ENCODE measurements around the gene IMMP2L. TPM values are rescaled to one million over a fixed set of nuclear protein-coding genes. Genes with fewer than 3 reads are reported as not detected.
"Not testable (repeated sequence)": the region's sequence is repeated elsewhere in the genome, so short reads cannot be mapped to it uniquely, and the experiment has no call there.

The IMMP2L gene
- total RNA-seq = 17.1 TPM
- long read RNA-seq, partial matches to known transcripts = 1 of 3 reads
- long read RNA-seq, other reads (novel, unspliced or antisense) = 2 of 3 reads

- peak; percentile 100 for ATAC-seq
- intact Hi-C loops (cut with micrococcal nuclease) = no loop called here
- peak; percentile 94 for DNase-seq
These were observed at the start of gene IMMP2L for GRCh38 chr7:111561904-111562732. TSS of gene IMMP2L (minus strand) at chr7:111562492.

GRCh38 chr7:111609483-111610254 is 47.4 kb upstream of the IMMP2L start:
- DNase-seq; intact Hi-C loops (cut with micrococcal nuclease); ATAC-seq: not testable (repeated sequence)

GRCh38 chr7:111607621-111608020 is 45.3 kb upstream of the IMMP2L start:
- intact Hi-C loops (cut with micrococcal nuclease) = no loop called here
- DNase-seq (no peak), ATAC-seq (no peak)

DNA sequence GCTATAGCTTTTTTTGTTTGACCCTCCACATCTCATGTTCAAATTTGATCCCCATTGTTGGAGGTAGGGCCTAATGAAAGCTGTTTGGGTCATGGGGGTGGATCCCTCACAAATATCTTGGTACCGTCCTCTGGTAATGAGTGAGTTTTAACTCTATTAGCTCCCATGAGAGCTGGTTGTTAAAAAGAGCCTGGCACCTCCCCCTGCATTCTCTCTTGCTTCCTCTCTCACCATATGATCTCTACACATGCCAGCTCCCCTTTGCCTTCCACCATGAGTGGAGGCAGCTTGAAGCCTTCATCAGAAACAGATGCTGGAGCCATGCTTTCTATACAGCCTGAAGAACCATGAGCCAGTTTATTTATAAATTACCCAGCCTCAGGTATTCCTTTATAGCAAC is 43.0 kb upstream of the IMMP2L start:
- intact Hi-C loops (cut with micrococcal nuclease) = no loop called here
- no peak for DNase-seq
- ATAC-seq = no peak

DNA sequence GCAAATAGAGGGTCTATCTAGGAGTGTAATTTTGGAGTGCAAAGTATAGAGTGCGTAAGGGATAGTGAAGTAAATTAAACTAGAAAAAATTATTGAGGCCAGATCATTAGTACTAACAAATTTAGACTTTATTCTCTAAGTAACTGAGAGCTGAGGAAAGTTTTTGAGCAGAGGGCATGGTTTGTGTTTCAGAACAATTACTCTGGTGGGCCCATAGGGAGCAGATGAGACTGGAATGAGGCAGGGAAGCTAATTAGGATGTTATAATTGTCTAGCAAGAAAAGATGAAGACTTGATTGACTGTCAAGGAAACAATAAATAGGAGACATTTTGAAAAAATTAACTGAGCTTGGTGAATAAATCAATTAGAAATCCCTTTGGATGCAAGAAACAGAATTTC is 37.8 kb upstream of the IMMP2L start:
- DNase-seq (no peak), ATAC-seq (no peak)
- intact Hi-C loops (cut with micrococcal nuclease) = no loop called here

GRCh38 chr7:111595780-111596179 is 33.5 kb upstream of the IMMP2L start:
- ATAC-seq = no peak
- intact Hi-C loops (cut with micrococcal nuclease) = no loop called here
- DNase-seq = no peak

DNA sequence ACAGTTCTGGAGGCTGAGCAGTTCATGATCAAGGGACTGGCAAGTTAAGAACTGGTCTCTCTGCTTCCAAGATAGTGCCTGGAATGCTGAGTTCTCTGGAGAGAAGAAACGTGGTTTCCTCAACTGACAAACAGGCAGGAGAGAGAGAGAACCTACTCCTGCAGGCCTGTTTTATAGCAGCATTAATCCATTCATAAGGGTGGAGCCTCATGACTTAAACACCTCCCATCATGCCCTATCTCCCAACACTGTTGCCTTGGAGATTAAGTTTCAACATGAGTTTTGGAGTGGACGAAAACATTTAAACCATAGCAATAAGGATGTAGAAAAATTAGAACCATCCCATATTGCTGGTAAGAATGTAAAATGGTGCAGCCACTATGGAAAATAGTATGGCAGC is 32.3 kb upstream of the IMMP2L start:
- DNase-seq = no peak
- intact Hi-C loops (cut with micrococcal nuclease) = no loop called here
- ATAC-seq = no peak

GRCh38 chr7:111593343-111593742 is 31.1 kb upstream of the IMMP2L start:
- DNase-seq (no peak), ATAC-seq (no peak)
- intact Hi-C loops (cut with micrococcal nuclease) = no loop called here

GRCh38 chr7:111588065-111588433 is 25.8 kb upstream of the IMMP2L start:
- intact Hi-C loops (cut with micrococcal nuclease) = no loop called here
- no peak for DNase-seq
- no peak for ATAC-seq

DNA sequence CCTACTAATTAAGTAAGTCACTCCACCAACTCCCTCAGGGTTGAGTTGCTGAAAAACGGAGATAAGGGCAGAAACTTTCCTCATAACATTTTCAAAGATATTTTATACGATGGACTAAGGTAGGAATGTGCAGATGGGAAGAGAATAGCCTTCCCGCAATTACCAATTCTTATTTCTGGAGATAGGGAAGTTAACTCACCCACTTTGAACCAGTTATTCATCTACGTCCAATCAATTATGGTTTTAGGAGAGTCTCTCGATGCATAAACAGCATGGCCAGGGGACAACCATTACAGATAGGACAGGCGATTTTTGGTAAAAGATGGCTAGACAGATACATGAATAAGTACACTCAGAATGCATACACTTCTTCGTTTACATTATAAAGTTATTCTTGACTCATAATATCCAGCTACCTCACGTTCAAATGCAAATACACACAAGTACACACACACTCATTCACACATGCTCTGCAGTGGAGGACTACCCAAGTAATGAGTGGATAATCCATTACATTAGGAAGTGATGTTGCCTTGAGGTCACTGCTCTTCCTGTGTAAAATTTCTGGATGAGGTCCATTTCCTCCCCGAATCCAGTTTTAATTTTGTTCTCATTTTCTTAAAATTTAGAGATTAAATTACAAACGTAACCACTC is 25.2 kb upstream of the IMMP2L start:
- intact Hi-C loops (cut with micrococcal nuclease) = no loop called here
- no peak for DNase-seq
- no peak for ATAC-seq

DNA sequence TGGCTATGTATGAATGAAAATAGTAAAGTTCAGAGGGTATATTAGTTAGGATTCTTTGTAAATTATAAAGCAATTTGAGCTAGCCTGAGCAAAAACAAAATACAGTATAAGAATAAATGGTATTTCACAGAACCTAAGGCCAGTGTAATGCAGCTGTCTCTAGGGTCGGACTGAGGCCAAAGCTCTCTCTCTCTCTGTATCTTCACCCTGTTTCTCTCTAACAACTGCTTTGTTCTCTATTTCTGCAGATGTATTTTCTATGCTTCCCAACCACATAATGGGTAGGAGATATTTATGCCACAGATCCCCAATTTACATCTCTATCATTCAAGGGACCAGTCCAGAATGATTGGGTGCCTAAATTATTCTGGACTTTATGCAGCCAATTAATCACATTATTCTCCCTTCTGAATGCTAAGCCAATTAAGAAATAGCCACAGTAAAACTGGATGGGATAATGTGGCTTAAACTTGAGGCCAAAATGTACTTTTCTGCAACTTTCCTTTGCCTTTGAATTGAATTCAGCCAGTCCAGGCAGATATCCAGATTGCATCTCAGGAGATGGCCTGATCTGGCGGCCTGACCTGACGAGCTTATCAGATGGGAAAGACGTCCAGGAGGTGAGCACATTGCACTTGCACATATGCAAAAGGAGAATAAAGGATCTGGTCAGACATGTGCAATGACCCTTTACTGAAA is 24.6 kb upstream of the IMMP2L start:
- no peak for ATAC-seq
- intact Hi-C loops (cut with micrococcal nuclease) = no loop called here
- DNase-seq = no peak

DNA sequence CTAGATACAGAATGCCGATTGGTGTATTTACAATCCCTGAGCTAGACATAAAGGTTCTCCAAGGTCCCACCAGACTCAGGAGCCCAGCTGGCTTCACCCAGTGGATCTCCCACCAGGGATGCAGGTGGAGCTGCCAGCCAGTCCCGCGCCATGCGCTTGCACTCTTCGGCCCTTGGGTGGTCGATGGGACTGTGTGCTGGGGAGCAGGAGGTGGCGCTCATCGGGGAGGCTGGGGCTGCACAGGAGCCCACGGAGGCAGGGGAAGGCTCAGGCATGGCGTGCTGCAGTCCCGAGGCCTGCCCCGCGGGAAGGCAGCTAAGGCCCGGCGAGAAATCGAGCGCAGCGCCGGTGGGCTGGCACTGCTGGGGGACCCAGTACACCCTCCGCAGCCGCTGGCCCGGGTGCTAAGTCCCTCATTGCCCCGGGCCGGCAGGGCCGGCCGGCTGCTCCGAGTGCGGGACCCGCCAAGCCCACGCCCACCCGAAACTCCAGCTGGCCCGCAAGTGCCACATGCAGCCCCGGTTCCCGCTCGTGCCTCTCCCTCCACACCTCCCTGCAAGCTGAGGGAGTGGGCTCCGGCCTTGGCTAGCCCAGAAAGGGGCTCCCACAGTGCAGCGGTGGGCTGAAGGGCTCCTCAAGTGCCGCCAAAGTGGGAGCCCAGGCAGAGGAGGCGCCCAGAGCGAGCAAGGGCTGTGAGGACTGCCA is 19.6 kb upstream of the IMMP2L start:
- intact Hi-C loops (cut with micrococcal nuclease); DNase-seq; ATAC-seq: not testable (repeated sequence)

DNA sequence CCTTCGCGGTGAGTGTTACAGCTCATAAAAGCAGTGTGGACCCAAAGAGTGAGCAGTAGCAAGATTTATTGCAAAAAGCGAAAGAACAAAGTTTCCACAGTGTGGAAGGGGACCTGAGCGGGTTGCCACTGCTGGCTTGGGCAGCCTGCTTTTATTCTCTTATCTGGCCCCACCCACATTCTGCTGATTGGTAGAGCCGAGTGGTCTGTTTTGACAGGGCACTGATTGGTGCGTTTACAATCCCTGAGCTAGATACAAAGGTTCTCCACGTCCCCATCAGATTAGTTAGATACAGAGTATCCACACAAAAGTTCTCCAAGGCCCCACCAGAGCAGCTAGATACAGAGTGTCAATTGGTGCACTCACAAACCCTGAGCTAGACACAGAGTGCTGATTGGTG is 18.9 kb upstream of the IMMP2L start:
- DNase-seq; intact Hi-C loops (cut with micrococcal nuclease); ATAC-seq: not testable (repeated sequence)

GRCh38 chr7:111578754-111579153 is 16.5 kb upstream of the IMMP2L start:
- ATAC-seq = no peak
- no peak for DNase-seq
- intact Hi-C loops (cut with micrococcal nuclease) = no loop called here

- ATAC-seq (no peak), DNase-seq (no peak)
- intact Hi-C loops (cut with micrococcal nuclease) = no loop called here
These were observed 9.4 kb upstream of the IMMP2L start for GRCh38 chr7:111571720-111572119.

DNA sequence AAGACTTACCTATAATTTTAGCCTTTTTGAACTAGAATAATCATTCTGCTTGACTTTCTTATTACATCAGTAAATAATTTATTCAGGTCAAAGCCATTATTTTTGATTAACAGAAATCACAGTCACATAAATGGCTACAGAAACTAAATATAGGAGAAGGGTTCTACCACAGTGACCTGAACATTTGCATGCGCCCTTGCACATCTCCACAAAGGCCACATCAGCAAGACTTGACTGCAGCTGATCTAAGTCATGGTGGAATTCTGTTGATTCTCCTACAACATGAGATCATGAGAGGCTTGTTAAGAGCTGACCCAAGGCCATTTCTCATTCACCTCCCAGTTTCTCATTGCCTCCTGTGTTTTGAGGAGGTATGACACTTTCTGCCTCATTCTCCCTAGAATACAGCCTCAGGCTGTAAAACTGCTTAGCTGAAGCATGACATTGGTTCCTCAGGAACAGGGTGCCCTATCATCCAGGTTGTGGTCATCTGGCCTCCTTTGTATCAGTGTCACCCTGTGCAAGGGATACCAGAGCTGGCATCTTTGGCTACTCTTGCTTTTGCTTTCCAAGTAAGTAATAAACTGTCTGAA is 6.7 kb upstream of the IMMP2L start:
- intact Hi-C loops (cut with micrococcal nuclease) = no loop called here
- no peak for DNase-seq
- no peak for ATAC-seq

- DNase-seq (no peak), ATAC-seq (no peak)
- intact Hi-C loops (cut with micrococcal nuclease) = no loop called here
These were observed 6.1 kb upstream of the IMMP2L start for GRCh38 chr7:111568419-111568818.

GRCh38 chr7:111564078-111564477 is 1.8 kb upstream of the IMMP2L start:
- no peak for DNase-seq
- ATAC-seq = no peak
- intact Hi-C loops (cut with micrococcal nuclease) = no loop called here

GRCh38 chr7:111561654-111561903 is 713 bp downstream of the IMMP2L start:
- ATAC-seq (no peak), DNase-seq (no peak)
- intact Hi-C loops (cut with micrococcal nuclease) = no loop called here

All from left ventricle myocardium superior (tissue), 1 donor.